Measurements from ENCODE around the gene RFX1.

Gene RFX1

DNA sequence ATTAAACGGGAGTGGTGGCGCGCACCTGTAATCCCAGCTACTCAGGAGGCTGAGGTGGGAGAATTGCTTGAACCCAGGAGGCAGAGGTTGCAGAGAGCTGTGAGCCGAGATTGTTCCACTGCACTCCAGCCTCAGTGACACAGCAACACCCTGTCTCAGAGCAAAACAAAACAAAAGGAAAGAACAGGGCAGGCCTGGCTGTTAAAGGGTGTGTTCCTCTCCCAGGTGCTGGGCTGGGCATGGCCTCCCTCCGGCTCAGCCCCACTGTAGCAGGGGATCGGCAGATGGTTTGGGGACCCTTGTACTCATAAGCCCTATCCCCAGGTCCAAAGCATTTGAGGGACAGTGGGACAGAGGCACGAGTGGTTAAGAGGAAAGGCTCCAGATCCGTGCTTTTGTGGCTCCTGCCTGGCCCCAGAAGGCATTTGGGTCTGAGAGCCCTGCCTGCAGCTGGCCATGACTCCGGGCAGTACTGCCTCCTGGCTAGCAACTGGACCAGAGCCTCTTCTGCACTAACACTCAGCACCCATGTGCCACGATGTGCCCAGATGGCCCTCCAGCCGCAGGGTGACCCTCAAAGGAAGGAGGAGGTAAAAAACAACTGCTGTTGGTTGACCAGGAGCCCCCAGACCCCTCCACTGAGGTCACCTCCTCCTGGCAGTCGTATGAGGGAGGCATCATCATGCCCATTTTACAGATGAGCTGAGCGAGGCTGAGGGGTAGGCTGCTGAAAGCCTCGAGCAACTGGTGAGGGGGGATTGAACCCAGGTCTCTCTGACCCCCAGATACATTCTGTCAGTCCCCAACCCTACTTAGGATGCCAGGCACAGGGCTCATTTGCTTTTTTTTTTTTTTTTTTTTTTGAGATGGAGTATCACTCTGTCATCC, 10.0 kb downstream of the RFX1 start:
- DNase-seq = no peak

DNA sequence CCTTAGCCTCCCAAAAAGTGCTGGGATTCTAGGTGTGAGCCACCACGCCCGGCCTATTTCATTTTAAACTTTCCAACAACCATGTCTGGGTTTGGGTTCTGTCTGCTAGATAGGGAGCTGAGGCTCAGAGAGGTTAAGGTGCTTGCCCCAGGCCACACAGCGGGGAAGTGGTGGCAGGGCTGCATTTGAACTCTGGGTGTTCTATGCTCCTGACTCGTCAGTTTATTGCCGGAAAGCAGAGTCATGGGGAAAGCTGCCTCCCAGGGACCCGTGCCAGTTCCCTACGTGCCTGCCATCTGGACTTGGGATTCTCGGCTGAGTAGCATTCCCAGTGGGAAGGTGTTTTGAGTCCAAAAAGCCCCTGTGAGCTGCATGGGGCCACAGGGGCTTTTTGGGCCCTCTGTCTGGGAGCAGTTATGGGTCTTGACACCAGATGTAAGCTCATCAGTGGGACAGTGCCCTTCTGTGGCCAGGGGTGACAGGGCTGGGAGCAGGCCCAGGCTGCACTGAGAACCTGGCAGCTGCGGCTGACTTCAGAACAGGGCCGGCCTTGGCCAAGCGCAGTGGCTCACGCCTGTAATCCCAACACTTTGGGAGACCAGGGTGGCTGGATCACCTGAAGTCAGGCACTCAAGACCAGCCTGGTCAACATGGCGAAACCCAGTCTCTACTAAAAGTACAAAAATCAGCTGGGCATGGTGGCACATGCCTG, 10.9 kb downstream of the RFX1 start:
- DNase-seq = no peak

DNA sequence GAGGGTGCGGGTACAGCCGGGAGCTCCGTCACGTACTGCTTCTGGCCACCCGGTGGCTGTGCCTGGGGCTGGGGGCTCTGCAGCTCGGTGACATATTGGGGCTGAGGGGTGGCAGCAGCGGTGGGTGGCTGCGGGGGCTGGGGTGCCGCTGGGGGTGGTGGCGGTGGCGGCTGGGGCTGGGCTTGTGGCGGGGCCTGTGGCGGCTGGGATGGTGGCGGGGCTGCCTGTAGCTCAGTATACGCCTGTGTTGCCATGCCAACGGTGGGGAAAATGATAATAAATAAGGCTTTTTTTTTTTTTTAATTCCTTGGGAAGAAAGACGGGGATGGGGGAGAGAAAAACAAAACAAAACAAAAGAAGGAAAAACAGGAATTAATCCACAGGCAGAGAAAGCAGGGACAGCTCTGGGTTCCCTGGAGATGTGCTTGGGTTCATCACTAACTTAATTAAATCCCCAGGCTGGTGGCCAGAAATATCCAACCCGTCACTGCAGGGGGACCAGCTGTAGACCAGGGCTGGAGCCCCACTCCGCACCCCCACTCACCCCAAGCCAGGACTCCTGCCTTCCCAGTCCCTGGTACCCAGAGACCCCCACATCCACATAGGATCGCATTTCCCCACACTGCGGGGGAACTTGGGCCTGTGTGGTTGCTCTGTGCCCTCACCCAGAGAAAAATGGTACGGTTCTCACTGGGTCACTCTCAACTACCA, 12.4 kb downstream of the RFX1 start:
- DNase-seq = no peak

DNA sequence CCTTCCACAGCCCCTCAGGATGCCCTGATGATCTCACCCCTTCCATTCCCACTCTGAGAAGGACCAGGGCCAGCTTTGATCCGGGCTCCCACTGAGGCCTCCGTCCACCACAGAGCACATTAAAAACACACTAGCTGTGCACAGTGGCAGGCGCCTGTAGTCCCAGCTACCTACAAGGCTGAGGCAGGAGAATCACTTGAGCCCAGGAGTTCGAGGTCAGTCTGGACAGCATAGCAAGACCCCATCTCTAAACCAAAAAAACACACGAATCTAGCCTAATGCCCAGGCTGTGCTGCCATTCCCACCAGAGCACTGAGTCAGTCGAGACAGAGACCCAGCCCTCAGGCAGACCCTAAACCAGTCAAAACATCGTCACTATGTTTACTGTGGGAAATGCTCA, 14.1 kb downstream of the RFX1 start:
- no peak for DNase-seq

DNA sequence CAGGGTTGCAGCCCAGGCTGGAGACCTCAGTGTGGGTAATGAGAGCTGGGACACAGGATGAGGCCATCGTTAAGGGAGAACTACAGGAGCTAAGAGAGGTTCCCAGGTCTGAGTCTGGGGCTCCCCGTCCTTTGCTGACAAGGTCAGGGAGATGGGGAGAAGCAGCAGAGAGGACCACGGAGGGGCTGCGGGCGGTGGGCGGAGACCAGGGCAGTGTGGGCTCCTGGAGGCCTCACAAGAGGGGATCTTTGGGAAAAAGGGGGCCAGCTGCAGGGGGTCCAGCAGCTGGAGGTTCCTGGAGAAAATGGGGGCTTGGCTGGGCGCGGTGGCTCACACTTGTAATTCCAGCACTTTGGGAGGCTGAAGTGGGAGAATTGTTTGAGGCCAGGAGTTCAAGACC, 16.0 kb downstream of the RFX1 start:
- no peak for DNase-seq

DNA sequence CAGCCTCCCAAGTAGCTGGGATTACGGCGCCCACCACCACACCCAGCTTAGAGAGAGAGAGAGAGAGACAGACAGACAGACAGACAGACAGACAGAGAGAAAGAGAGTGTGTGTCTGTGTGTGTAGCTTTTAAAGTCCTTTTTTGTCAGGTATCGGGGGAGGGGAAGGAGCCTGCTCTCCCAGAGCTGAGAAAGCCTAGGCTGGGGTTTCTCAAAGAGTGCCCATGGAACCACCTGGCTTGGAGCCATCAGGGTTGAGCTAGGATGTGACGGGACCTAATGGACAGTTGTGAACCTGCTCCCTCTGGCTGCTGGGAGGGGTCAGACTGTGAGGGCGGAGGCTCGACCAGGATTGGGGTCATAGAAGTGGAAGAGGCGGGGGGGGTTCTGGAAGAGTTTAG, 16.6 kb downstream of the RFX1 start:
- DNase-seq = no peak

DNA sequence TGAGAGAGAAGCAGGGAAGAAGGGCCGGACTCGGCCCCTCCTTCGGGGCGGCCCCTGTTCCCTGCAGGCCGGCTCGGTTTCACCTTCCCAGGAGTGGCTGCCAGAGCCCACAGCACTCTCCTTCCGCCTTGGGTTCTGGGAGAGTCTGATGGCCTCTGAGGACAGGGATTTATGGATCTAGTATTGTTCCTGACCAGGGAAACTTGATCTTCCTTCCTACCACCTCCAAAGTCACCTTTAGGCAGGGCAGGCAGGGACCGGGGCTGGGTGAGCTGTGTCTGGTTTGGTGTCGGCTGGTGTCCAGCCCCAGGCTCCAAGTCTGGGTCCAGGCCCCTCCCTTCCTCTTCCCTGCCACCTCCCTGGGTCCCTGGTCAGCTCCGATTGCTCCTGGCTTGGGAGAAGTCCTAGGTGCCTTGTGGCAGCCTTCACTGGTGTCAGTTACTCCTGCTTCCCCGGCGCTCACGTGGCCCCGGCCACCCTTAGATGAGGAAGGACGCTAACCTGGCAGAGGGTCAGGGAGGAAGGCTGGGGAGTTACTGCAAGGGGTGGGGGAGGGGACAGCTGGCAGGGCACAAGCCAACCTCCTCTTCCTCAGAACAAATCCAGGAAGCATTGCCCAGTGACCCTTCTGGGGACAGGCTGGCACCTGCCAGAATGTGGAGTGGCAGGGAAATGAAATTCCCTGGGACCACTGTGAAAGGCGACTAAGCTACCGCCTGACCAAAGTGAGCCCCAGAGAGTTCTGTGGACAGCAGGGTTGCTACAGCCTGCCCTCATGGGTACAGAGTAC, 18.8 kb downstream of the RFX1 start:
- no peak for DNase-seq

DNA sequence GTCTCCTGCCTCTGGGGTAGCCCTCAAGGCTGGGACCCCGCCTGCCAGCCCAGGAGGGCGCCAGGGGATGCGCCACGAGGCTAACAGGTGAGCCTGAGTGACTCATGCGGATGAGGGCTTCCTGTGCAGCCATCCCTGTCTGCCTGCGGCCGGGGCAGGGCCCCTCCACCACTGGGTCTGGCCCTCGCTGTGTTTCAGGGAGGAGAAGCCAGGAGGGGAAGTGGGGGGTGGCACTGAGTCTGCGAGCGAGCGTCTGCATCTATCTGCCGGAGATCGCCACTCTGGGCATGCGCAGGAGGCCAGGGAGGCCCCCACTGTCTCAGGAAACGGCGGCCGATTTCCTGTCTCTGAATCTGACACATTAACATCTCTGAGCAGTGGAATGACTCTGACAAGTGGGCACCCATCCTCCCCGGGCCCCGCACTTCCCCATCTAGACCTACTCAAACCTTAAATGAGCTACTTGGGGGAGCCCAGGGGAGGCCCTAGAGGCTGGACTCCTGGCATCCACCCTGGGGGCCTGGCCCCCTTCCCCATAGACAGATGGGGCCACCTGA, 19.7 kb downstream of the RFX1 start:
- DNase-seq = peak; percentile 99

DNA sequence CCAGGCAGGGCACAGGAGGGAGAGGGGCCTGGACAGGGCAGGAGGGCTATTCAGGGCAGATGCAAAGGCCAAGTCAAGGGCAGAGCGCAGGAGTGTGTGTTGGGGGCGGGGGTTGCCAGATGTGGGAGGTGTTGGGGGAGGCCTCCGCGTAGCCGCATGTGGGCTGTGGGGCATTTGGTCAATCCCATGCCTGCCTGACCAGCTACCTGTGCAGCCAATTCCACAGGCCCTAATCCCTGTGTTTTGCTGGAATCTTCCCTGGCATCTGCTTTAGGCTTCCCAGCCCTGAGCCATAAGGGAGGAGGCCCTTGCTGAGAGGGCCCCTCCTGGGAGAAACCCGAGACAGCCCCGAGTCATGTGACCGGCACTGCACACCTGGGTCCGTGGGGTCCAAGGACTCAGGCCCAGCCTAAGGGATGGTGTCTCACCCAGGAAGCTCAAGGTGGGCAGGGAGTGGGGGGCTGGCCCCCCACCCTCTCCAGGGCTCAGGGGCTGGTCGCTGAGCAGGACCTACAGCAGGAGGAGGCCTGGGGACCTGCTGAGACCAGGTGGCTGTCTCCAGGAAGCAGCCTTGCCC, 20.3 kb downstream of the RFX1 start:
- no peak for DNase-seq

DNA sequence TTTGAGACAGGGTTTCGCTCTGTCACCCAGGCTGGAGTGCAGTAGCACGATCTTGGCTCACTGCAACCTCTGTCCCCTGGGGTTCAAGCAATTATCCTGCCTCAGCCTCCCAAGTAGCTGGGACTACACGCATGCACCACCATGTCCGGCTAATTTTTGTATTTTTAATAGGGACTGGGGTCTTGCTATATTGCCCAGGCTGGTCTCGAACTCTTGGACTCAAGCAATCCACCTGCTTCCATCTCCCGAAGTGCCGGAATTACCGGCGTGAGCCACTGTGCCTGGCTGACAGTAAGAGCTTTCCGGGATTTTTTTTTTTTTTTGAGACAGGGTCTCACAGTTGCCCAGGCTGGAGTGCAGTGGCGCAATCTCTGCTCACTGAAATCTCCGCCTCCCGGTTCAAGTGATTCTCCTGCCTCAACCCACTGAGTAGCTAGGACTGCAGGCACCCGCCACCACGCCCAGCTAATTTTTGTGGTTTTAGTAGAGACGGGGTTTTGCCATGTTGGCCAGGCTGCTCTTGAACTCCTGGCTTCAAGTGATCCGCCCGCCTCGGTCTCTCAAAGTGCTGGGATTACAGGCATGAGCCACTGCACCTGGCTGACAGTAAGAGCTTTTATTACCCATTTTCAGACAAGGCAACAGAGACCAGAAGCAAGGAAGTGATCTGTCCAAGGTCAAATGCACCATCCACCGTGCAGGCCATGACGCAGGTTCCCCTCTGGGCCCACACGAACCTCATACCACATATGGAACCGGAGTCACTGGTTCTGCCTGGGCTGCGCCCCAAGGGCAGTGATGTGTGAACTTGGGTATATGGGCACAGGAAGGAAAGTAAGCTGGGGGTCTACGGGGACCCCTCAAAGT, 21.0 kb downstream of the RFX1 start:
- peak; percentile 16 for DNase-seq

DNA sequence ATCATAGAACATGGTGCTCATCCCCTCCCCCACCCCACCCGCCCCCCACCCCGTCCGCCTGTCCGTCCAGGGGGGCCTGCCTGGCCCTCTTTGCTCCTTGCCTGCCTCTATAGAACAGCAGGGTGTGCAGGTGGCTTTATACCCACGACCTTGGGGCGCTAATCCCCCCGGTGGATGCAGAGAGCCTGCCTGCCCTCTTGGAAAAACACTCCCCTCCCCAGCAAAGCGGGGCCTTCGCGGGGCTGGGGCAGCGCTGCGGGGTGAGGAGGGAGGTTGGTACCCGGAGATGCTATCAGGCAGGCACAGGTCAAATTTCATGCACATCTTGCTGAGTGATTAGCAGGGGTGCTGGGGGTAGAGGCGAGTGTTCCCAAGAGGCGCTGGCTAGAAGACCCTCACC, 21.9 kb downstream of the RFX1 start:
- no peak for DNase-seq

DNA sequence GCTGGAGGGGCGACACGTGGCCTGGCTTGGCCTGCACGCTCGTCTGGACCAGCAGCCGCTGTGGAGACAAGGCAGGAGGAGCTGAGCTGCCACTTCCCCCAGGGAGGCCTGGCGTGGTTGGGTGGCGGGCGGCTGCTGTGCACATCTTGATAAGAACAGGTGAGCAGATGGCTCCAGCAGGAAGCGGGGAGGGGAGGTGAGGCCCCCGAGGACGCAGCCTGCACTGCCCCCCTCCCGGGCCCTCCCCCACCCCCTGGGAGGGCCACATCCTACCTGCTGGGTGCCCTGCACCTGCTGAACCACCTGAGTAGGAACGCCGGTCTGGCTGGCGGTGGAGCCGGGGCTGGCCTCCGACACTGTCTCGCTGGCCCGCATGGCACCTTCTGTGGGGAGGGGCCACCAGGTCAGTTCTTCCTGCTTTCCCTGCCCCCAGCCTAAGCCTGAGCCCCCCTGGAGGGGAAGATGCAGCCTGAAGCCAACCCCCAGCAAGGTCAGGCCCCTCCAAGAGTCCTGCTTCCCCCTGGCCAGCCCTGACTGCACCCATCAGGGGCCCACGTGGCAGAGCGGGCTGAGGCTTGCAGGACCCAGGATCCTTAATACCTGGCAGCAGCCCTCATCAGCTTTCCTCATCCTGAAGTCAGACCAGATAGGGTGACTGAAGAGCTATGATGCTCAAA, 22.8 kb downstream of the RFX1 start:
- no peak for DNase-seq

DNA sequence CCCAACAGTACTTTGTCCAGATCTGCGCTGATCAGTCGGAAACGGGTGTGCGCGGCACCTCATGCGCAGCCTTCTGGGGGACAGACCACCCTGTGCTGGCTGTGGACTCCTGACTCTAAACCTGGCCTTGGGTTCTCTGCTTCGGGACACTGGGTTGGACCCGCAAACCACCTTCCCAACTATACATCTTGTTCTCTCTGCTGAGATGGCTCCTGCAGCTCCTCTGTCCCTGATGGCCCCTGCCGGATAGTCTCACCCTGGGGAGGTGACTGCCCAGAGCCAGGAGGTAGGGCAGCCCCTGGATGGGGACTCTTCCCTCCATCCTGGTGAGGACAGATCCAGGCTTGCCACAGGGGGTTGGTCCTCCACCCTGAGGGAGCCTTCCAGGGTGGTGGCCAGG, 23.3 kb downstream of the RFX1 start:
- no peak for DNase-seq

DNA sequence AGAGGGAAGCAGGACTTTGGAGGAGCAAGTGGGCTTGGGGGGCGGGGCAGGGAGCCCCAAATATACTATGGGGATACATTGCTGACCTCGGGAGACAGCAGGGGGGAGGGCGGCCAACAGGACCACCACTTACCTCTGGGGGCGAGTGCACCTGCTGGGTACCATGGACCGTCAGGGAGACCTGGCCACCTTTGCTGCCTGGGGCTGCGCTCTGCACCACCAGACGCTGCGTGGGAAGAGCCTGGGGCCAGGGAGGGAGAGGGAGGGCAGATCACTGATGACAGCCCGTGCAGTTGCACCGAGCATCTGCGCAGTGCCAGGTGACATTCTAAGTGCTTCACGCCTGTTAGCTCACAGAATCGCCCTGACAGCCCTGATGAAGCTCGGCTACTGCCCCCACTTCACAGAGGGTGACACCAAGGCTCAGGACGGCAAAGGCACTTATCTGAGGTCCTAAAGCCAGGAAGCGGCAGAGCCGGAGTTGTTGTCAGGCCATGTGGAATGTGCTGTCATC, 24.1 kb downstream of the RFX1 start:
- DNase-seq = no peak

DNA sequence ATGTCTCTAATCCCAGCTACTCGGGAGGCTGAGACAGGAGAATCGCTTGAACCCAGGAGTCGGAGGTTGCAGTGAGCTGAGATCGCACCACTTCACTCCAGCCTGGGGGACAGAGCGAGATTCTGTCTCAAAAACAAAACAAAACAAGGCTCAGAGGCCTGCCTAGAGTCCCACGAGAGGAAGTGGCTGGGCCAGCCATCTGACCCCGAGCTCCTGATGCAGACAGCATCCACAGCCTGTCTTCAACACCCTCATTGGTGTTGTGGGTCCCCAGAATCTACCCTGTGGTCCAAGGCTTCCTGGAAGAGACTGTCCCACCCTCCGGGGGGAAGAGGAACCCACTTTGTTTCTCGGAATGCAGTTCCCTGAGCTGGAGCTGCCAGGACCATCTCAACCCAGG, 24.7 kb downstream of the RFX1 start:
- no peak for DNase-seq

DNA sequence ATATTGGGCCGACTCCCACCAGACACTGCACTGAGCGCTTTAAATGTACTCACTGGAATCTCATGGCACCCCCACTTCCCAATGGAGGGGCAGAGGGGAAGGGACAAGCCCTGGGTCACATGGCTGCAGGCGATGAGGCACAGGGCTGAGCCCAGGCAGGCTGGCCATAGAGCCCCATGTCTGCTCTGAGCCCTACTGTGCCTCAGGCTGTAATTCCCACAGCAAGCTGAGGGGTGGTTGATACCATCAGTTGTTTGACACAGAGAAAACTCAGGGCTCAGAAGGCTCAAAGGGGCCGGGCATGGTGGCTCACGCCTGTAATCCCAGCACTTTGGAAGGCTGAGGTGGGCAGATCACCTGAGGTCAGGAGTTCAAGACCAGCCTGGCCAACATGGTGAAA, 25.1 kb downstream of the RFX1 start:
- DNase-seq = no peak

DNA sequence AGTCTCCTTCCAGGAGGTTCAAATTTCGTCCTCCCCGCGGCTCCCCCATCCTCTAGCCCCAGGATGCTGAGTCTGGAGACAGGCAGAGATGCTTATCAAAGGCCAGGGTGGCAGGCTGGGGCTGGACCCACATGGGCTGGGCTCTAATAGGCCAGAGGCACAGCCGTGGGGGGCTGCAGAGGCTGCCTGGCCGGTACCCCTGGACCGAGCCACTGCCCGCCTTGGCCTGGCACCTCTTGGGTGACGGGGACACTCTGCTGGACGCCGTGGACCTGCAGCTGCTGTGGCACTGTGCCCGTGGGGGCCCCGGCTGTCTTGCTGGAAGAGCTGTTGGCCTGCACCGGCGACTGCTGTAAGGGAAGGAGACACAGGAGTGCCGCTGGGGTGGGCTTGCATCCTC, 25.8 kb downstream of the RFX1 start:
- DNase-seq = no peak

DNA sequence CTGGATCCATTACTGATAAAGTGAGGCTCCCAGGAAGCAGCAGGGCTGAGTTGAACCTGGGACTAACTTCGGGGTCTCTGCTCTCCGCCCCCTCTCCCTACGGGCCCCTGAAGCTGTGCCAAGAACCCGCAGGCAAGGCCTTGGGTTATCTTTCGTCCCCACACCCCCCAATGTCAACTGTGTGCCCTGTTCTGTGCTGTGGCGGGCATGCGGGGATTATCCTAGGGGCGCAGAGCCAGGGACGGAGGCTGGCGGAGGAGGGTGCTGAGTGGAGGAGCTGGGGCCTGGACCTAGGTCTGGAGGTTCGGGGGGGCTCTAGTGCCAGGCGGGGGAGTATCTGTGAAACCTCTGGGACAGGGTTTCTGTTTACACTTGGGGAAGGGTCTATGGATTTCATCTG, 26.4 kb downstream of the RFX1 start:
- no peak for DNase-seq

DNA sequence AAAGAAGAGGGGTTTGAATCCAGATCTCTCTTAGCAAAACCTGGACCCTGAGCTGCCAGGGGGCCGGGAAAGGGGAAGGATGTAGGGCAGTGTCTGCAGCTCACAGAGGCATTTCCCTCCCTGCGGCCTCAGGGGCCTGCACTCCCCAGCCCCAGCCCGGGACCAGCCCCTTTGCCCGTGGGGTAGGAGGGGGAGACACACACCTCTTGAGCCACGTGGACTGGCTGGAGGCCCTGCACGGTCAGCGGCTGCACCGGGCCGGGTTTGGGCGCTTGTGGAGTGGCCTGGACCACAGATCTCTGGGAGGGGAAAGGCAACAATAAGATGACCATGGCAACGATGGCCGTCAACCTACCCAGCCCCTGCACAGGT, 26.9 kb downstream of the RFX1 start:
- no peak for DNase-seq
